Effector CD4-positive, alpha-beta T cell (primary cell): ENCODE results near the gene NELL1.

ENCODE experiments used
- DNase-seq: peaks from one replicate; pipeline ENCODE4 v3.0.0-alpha.2; 2020

Gene NELL1

DNA sequence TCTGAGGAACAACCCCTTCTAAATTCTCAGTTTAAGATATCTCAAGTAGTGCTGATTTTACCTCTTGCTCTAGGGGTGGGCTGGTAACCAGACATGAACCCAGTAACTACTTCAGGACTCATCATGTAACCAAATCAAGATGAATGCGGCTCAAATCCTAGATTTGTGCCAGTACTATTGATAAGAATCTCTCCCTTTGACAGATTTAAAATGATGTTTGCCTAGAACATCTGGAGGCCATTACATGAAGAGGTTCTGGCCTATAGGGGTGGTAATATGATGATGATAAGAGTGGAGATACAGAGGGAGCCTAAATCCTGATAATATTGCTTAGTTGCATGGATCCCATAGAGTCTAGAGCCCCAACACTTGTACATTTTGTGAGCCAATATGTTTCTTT is 850.9 kb downstream of the NELL1 start:
- DNase-seq: no peak

DNA sequence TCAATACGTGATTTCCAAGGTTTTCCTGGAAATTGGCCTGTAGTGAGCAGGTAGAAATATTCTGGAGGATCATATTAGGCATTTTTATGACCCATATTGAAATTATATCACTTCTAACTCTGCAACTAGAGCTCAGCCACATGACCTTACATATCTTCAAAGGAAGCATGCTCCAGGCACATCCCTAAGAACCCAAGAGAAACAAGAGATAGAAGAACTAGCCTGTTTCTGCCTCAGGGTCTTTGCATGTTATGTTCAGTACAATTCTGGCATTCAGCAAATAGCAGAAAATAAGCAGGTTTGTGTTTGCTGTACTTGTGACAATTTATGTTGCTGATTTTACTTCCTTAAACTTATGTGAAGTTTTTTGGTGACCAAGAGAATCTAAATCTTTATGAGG is 859.8 kb downstream of the NELL1 start:
- DNase-seq: no peak

DNA sequence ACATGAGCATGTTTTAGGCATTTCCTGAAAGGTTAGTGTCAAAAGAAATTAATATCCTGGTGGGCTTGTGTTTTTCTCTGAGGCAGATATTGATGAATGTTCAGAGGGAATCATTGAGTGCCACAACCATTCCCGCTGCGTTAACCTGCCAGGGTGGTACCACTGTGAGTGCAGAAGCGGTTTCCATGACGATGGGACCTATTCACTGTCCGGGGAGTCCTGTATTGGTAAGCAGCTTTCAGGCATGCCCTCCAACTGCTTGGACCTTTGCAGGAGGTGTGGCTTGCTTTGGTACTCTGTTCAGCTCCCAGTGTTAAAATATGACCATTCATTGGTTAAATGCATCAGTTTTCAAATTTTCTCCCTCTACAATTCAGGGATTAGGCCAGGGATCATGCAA is 864.9 kb downstream of the NELL1 start:
- DNase-seq: no peak

DNA sequence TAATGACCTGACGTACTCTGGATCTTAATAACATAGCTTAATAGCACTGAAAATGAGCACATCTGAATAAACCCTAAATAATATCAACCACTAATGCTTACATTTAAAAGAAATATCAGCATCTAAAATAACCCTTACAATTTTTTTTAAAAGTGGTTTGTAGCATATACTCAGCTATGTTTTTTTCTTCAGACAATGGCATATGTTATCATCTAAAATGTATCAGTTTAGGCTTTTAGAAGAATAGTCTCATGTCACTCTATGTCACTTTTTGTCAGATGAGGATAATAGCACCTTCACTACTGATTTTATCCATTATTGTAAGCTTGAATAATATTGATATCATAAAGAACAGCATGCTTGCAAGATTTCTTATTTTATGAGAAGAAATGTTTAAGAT is 868.6 kb downstream of the NELL1 start:
- DNase-seq: no peak

DNA sequence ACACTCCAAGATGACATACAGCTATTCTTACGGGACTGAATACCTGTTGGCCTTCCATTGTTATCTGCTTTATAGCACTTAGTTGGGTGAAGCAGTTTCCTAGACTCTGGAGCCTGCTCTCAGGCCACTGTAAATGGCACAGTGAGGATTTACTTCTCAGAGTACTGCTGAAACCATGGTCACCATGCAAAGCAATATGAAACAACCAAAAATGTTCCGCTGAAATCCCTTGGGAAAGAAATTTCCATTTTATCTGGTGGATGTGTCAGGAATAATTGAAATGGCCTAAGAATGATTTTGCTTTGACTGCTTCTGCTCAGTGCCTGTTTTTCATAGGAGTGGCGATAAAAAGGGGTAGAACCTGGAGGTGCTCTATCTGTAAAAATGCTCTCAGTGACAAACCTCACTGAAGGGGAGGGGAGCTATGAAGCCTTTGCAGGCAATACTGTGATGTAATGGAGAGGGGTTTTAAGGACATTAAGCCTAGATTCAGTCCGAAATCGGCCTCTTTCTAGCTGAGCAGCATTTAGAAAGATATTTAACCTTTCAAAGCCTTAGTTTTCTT is 871.9 kb downstream of the NELL1 start:
- no peak for DNase-seq

DNA sequence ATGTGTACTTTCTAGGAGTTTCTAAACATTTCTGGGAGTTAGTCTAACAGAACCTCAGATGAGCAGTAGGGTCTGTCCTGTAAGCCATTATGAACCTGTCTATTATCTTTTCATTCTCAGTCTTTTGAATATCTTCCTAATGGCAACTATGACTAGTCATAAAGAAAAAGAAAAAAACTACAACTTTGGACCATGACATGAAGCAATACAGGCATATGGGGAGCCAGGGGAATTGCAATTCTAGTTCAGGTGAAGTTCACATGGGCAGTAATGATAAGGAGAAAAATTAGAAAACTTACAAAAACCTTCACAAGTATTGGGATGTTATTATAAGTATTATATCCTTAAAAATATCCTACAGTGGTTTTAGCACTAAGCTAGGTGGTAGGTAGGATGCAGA is 874.5 kb downstream of the NELL1 start:
- DNase-seq: no peak

DNA sequence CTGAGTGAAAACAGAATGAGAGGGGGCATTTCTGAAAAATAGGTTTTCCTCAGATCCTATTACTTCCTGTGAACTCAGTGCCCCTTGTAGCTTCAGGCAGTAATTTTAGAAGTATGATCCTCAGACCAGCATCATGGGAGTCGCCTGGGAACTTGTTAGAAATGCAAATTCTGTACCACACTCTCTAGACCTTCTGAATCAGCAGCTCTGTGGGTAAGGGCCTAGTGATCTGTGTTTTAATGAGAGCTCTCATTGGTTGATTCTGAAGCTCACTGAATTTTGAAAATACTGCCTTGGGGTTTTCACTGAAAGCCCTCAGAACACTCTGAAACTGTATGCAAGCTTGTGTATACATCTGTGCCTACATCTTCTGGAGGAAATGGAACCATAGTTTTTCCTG is 876.3 kb downstream of the NELL1 start:
- no peak for DNase-seq

DNA sequence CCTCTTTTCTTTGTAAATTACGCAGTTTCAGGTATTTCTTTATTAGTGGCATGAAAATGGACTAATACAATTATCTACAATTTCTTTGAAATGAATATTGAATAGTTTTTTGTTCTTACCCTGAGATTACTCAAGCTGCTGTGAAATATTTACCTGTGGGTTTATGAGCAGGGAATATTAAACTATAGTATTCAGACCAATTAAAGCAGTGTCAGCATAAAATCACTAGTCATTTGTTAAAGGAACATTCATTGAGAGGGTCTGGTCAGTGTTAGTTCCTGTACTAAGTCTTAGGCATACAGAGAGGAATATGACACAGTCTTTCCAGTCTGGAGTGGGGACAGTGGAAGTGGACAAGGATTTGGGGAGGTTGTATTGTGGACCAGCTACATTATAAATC is 877.3 kb downstream of the NELL1 start:
- no peak for DNase-seq

DNA sequence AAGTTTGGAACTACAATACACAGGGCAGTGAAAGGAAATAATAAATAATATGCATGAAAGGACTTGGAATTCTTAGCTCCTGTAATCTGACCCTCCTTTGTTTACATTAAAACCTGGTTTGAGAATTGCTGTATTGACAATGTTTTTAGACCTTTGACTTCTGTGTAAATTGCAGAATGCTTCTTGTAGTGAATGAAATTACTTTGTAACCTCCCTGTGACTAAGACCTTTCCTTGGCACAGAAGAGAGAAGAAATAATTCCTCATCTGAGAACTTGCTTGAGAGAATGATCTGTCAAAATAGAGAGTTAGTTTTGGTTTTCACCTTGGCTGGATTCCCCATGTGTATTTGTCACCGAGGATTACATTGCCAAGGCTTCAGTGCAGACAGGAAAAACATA is 883.5 kb downstream of the NELL1 start:
- DNase-seq: no peak

DNA sequence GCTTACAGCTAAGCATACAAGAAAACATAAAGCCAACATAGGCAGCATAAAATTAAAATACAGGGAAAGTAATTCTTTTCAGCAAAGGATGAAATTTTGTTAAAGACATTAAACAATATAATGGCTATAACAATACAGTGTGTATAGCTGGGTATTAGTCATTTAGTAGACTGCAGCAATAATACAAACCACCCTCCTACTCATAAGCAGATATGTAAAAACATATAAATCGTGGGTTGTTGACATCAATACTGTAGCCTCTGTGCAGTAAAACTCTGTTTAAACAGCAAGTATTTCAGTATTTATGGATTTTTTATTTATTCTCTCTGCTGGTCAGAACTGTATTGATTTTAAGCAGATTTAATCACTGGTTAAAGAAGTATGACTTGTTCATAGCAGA is 884.4 kb downstream of the NELL1 start:
- DNase-seq: no peak

DNA sequence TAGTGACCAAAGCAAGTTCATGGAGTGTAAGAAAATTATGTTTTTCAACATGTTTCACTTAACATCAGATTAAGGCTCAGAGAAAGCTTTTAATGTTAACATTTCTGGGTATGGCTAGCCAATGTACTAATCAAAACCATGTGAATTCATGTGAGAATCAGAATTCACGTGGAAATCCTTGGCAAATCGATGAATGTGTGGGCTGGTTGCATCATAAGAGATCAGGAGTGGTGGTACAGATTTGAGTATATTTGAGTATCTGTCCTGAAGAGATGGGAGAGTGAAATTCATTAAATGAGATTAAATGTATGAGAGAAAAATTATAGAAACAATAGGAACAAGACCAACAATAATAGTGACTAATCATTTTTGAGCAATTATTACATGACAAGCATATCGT is 884.9 kb downstream of the NELL1 start:
- DNase-seq: no peak

DNA sequence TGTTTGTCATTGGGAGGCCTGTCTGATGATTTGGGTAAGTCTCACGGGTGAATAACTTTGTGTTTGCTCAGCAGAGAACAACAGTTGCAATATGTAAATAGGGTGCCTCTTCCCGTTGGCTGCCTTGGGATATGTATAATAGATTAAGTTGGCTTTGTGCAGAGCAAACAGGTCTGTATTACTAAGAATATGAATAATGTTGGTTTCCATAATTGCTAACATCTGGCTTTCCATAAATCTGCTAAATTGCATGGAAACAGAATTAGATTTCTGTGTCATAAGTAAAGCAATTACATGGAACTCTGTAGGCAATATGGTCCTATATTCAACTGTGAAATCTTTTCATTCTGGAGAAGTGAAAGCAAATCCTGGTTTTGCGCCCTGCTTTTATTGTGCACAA is 887.5 kb downstream of the NELL1 start:
- no peak for DNase-seq

DNA sequence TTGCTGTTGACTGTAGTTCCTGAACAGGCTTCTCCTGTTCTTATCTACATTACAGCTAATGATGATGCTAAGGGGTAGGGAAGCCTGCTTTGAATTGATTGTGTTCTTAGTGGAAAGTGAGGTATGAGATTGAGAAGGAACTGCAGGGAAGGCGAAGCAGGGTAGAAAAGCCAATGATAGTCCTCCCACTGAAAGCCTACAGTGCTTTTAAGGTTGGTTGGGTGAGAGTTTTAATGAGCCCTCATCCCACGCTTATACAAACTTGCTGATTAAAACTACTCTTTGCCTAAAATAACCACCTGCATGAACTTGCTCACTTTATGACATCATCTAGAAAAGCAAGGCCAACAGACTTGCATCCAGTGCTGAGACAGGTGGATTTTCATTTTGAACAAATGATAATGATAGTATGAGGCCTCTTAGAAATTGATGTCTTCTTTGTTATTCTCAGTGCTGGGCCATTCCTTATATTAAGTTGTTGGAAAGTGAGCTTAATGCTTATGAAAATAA is 891.1 kb downstream of the NELL1 start:
- DNase-seq: no peak

DNA sequence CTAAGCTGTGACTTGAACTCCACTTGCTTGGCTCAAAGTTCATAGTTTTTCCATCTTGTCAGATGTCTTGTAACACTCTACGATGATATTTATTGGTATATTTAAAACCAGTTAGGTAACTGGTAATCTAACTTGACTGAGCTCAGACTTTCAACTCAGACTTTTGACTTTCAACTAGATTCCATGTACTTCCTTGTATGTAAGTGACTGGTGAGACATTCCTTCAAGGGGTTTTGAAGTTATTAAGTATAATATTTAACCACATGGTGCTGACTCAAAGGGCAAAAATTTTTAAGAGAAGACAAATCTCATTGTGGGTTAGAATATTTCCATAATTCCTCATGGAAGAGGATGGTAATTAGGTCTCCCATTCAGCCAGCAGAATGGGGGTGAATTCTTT is 892.2 kb downstream of the NELL1 start:
- DNase-seq: no peak

DNA sequence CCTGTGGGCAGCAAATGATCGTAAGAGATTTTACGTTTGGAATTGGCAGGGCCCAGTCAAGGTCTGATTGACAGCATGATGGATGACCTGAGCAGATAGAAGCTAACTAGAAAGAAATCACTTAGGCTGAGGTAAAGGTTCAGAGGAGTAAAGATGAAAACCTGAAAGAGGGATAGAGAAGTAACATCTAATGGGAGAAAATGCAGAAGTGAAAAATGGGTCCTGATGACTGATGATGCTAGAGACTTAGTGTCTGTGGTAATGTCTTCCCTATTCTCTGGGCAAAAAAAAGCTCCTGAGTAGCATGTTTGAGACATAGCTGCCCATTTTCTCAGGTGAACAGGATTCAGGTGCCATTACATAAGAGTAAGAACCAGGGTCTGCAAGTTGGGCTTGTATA is 894.7 kb downstream of the NELL1 start:
- DNase-seq: no peak

DNA sequence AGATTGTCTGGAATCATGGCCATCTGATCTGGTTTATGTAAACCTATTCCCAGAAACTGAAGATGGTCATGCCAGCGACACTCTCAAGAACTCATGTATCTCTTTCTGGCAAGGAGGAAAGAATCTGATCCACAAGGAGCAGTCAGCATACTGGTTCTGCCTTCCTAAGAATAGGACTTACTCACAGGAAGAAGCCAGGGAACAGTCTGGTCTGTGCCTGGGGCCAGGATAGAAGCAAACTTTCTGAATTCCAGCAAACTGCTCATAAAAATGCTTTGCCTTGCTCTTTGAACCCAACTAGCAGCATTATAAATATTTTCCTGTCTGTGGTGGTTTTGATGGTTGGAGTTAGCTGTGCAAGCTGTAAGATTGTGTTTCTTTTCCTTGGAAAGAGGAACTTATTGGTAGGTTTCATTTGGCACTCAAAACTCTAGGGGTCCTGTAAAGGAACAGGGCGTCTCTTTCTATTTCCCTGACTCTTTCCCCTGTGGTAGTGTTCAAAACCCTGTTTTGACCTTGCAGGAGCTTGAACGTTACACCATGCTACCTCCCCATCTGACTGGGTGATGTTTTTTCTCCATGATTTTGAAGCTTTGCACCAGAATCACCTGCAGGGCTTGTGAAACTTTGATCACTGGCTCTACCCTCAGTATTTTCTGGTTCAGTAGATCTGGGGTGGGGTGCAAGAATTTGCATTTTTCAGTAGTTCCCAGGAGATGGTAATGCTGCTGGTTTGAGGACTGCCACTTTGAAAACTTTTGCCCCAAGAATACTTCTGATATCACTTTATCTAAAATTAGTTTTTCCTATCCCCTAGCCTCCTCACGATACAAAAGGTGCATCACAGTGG is 895.7 kb downstream of the NELL1 start:
- no peak for DNase-seq

DNA sequence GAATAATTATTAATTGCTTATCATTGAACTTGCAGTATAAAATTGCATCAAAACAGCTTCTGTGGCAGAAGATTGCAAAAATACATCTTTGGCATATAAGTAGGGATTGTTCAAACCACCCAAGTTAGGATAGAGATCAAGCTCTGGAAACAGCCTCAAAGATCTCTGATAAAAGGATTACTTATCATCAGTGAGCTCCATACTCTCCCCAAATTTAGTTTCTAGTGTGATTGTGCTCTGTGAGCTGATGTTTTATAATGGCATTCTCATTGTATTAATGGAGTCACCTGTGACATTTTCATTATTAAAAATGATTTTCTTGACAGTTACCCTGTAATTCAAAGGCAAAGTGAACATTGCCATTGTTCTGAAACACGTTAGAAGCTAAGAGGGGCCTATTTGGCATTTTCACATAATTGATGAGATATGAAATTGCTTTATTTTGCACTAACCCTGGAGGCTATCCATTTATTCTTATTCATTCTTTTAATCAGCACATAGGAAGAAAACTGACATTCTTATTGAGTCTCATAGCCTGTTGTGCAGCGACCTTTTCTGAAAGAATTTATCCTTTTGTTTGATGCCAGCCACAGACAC is 897.2 kb downstream of the NELL1 start:
- no peak for DNase-seq

DNA sequence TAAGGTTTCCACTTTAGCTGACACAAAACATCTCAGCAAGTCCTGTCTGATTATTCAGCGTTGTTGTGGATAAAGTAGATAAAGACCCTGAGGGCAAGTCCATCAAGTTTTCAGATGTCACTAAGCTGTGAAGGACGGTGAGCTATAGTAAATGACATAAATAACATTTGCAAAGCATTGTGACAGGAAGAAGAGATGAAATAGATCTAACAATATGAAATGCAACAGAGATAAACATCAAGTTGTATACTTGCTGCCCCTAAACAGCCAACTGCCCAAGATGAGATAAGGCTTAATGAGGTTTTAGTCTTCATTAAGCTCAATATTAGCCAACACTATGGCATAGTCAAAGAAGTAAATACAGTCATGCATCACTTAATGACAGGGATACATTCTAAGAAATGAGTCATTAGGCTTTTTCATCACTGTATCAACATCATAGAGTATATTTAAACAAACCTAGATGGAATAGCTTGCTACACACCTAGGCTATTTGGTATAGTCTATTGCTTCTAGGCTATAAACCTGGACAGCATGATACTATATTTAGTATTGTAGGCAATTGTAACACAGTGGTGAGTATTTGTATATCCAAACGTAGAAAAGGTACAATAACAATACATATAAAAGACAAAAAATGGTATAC is 898.4 kb downstream of the NELL1 start:
- DNase-seq: no peak

DNA sequence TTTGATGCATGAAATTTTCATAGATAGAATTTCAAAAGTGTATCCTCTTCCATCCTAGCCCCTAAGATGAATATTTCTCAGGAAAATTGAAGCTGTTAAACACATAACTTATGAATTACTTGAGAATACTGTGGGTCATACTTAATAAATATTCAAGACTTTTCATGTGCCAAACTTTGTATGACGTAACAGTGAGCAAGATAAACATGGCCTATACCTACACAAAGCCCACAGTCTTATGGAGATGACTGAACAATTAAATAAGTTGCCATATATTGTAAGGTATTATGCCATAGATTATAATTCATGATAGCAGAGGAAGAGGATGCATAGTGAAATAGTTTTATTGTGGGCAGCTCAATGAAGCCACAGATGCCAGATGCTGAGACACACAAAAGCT is 902.8 kb downstream of the NELL1 start:
- no peak for DNase-seq

DNA sequence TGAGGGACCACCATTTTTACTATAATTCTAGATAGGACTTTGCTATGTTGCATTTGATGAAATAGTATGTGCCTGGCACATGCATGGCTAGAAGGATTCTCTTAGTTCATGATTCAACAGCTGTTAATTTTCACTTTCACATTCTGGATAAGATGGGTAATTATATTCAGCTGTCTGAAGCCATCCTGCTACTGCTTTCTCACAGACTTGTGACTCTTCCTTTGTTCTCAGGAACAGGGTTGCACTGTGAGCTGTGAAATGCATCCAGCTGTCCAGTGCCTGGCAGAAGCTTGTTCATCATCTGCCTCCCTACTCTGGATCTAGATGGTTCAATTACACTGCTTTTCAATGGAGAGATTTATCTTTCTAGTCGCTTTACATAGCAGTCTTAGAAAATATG is 913.4 kb downstream of the NELL1 start:
- DNase-seq: no peak

DNA sequence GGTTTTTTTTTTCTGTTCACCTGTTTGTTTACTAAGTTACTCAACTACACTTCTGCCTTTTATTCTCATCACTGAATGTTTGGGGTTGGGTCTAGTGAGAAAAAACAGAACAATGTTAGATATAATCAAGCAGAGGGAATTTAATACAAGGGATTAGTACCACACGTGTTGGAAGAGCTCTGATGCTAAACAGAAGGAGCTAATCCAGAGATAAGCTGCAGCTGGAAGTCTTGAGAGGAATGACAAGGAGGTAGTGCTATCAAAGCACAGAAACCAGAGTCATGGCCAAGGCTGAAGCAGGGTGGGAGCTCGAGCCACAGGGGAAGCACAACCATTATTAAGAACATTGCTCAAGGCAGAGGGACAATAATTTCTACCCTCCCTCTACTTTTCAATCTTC is 919.4 kb downstream of the NELL1 start:
- DNase-seq: no peak

DNA sequence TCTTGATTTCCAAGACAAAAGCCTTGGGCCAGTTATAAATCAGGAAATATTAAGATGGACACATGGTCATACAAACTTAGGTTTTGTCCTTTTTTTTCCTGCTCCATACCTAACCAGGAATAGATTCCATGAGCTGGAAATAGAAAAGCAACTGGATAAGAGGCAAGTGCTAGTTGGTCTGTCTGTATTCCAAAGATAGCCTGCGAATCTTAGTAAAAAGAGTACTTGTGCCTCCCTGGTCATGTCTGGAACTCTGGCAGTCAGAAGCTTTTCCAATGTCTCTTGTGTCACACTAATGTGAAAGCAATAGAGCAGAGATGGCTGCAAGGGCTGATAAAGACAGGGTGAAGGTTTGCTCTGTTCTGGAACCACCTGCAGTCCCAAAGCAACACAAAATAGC is 933.3 kb downstream of the NELL1 start:
- DNase-seq: no peak

DNA sequence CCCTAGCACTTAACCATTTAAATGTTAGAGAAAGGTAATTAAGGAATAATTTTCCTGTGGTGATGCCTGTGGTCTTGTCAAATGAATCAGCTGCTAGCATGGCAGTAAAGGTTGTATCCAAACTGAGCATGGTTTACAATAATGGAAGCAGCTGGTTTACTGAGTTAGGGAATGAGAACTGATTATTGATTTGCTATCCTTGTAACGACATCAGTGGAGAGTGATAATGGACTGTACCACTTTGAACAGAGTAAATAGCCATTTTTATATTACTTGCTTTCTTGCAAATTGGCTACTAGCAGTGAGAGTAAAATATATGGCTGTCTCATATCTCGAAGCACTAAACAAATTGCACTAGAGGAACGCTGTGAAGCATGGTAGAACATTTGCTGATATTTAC is 934.5 kb downstream of the NELL1 start:
- no peak for DNase-seq

DNA sequence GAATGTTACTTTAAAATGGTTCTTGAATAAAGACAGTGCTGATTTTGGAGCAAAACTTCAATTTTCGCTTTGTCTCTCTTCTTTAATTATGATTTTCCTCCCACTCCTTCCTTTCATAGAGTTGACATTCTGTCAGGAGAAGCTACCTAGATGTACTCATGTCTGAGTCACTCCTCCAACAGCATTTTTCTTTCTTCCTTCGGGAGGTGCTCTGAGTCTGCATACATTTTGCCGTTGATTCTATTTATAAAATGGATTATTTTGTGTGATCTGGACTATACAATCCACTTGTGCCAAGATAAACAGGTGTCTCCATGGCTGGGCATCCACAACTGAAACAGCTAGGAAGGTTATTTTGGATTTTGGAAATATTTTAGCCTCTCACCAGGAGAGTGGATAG is 935.2 kb downstream of the NELL1 start:
- no peak for DNase-seq
